Erythroblast (primary cell): ENCODE measurements around the gene TTC7B.
A peak's percentile ranks its signal among the peaks of the same experiment; 100 is the strongest.

ENCODE experiments used
- DNase-seq, 2 experiments: peaks; one replicate each; lab custom pipeline; 2025; lab: John Stamatoyannopoulos, UW
- GATA1 ChIP-seq: IDR thresholded peaks from 2 replicates; pipeline ENCODE4 v1.6.1; 2011; ENCODE audit warnings: low read depth, mild to moderate bottlenecking, control low read depth, low read length, moderate library complexity
- POLR2A ChIP-seq: IDR thresholded peaks from 2 replicates; pipeline ENCODE4 v1.6.1; 2011; ENCODE audit warnings: mild to moderate bottlenecking, low read length

Gene TTC7B

GRCh38 chr14:90498198-90498597, 318.0 kb downstream of the TTC7B start:
- TF ChIP-seq POLR2A (no peak), GATA1 (no peak)
- no peak for DNase-seq

- TF ChIP-seq GATA1 (no peak), POLR2A (no peak)
- DNase-seq = no peak
Measured at GRCh38 chr14:90496379-90496778, 319.9 kb downstream of the TTC7B start.

- peak; percentile 65 to 72 for DNase-seq
Measured at GRCh38 chr14:90495357-90496276, 320.6 kb downstream of the TTC7B start.

GRCh38 chr14:90491911-90492531, 324.2 kb downstream of the TTC7B start:
- TF ChIP-seq GATA1 (no peak), POLR2A (no peak)

More at GRCh38 chr14:90495357-90496276, 320.6 kb downstream of the TTC7B start:
- TF ChIP-seq GATA1 (no peak), POLR2A (no peak)

GRCh38 chr14:90491221-90491885, 324.9 kb downstream of the TTC7B start:
- TF ChIP-seq GATA1 = no peak
- no peak for TF ChIP-seq POLR2A
- no peak for DNase-seq

More at GRCh38 chr14:90491911-90492531, 324.2 kb downstream of the TTC7B start:
- DNase-seq = no peak

GRCh38 chr14:90490720-90491050, 325.5 kb downstream of the TTC7B start:
- TF ChIP-seq GATA1 = no peak
- TF ChIP-seq POLR2A = no peak
- DNase-seq = no peak

GRCh38 chr14:90489916-90490719, 326.1 kb downstream of the TTC7B start:
- DNase-seq = no peak
- TF ChIP-seq POLR2A (no peak), GATA1 (no peak)

GRCh38 chr14:90489306-90489705, 326.9 kb downstream of the TTC7B start:
- no peak for DNase-seq
- no peak for TF ChIP-seq POLR2A
- no peak for TF ChIP-seq GATA1

GRCh38 chr14:90488256-90488655, 328.0 kb downstream of the TTC7B start:
- no peak for DNase-seq
- TF ChIP-seq POLR2A (no peak), GATA1 (no peak)

- DNase-seq = no peak
- TF ChIP-seq POLR2A (no peak), GATA1 (no peak)
Measured at GRCh38 chr14:90487462-90487861, 328.8 kb downstream of the TTC7B start.

- no peak for DNase-seq
- TF ChIP-seq POLR2A (no peak), GATA1 (no peak)
Measured at GRCh38 chr14:90487031-90487430, 329.2 kb downstream of the TTC7B start.

- DNase-seq = no peak
- TF ChIP-seq POLR2A (no peak), GATA1 (no peak)
Measured at GRCh38 chr14:90484291-90484690, 331.9 kb downstream of the TTC7B start.

- TF ChIP-seq GATA1 = no peak
- no peak for TF ChIP-seq POLR2A
- no peak for DNase-seq
Measured at GRCh38 chr14:90483571-90483974, 332.7 kb downstream of the TTC7B start.
